ENCODE results near the gene FBXO28. TPM values are rescaled to one million over a fixed set of nuclear protein-coding genes. Genes with fewer than 3 reads are reported as not detected.
"Not testable (repeated sequence)": the region's sequence is repeated elsewhere in the genome, so short reads cannot be mapped to it uniquely, and the experiment has no call there.

FBXO28 gene
- total RNA-seq, 1 donor from 2014 or later: 52.1 TPM

- Mint-ChIP-seq H3K36me3 (peaks cover 1% of the 10 kb centered on the region), H3K4me1 (peaks cover 23% of the 10 kb centered on the region), H3K4me3 (peak overlapping the region; percentile 59), H3K27me3 (ENCODE audit: insufficient read depth, low read depth) (peaks cover 3% of the 10 kb centered on the region), H3K9me3 (no peaks in the 10 kb centered on the region), H3K27ac (peak overlapping the region; percentile 96)
- Histone ChIP-seq H3K27ac (peak overlapping the region; percentile 23), H3K79me2 (ENCODE audit: low read depth) (no peaks in the 10 kb centered on the region), H2AFZ (replicated peaks) (peak overlapping the region; percentile 89), H3K4me3 (no peak overlapping the region), H3K9ac (no peak overlapping the region), H3F3A (ENCODE audit: low read depth) (peaks cover 19% of the 10 kb centered on the region), H3K36me3 (no peaks in the 10 kb centered on the region), H3K9me3 (ENCODE audit: low read depth) (no peaks in the 10 kb centered on the region), H3K27me3 (no peaks in the 10 kb centered on the region), H3K4me1 (peaks cover 16% of the 10 kb centered on the region), H4K20me1 (ENCODE audit: low read depth) (no peaks in the 10 kb centered on the region), H3K4me2 (peak overlapping the region; percentile 45)
- peak; percentile 35 for DNase-seq (ENCODE audit: low spot score)
- TF ChIP-seq EZH2phosphoT487 (IDR thresholded peaks at IDR 0.05): no peak
- TF ChIP-seq CTCF (IDR thresholded peaks at IDR 0.05): no peak
- no peak for TF ChIP-seq EZH2 (IDR thresholded peaks at IDR 0.05)
Observed at GRCh38 chr1:224203243-224204016, 89.5 kb downstream of the FBXO28 start.

- Histone ChIP-seq H2AFZ (replicated peaks) (no peak overlapping the region), H4K20me1 (ENCODE audit: low read depth) (no peaks in the 10 kb centered on the region), H3K36me3 (no peaks in the 10 kb centered on the region), H3K4me2 (no peak overlapping the region), H3K27ac (no peak overlapping the region), H3K4me1 (peaks cover 16% of the 10 kb centered on the region), H3K9me3 (ENCODE audit: low read depth) (no peaks in the 10 kb centered on the region), H3K79me2 (ENCODE audit: low read depth) (no peaks in the 10 kb centered on the region), H3K27me3 (no peaks in the 10 kb centered on the region), H3K4me3 (no peak overlapping the region), H3F3A (ENCODE audit: low read depth) (peaks cover 11% of the 10 kb centered on the region), H3K9ac (no peak overlapping the region)
- DNase-seq (ENCODE audit: low spot score): no peak
- Mint-ChIP-seq H3K27ac (no peak overlapping the region), H3K9me3 (no peaks in the 10 kb centered on the region), H3K27me3 (ENCODE audit: insufficient read depth, low read depth) (no peaks in the 10 kb centered on the region), H3K4me1 (peaks cover 16% of the 10 kb centered on the region), H3K4me3 (no peak overlapping the region), H3K36me3 (peaks cover 1% of the 10 kb centered on the region)
- TF ChIP-seq EZH2 (IDR thresholded peaks at IDR 0.05): no peak
- no peak for TF ChIP-seq CTCF (IDR thresholded peaks at IDR 0.05)
- no peak for TF ChIP-seq EZH2phosphoT487 (IDR thresholded peaks at IDR 0.05)
Observed at GRCh38 chr1:224205438-224205840, 91.5 kb downstream of the FBXO28 start.

- H3K4me1 ChIP-seq: peaks cover 16% of the 10 kb centered on the region
- not testable (repeated sequence) for H3K27me3 ChIP-seq; H3K36me3 ChIP-seq; H3K4me2 ChIP-seq; DNase-seq (ENCODE audit: low spot score); H3K4me3 Mint-ChIP-seq; H3K79me2 ChIP-seq (ENCODE audit: low read depth); H4K20me1 ChIP-seq (ENCODE audit: low read depth); H3K27me3 Mint-ChIP-seq (ENCODE audit: insufficient read depth, low read depth); H3K4me3 ChIP-seq; H3K27ac ChIP-seq; H3K9ac ChIP-seq; H2AFZ ChIP-seq (replicated peaks); H3K9me3 ChIP-seq (ENCODE audit: low read depth); H3K9me3 Mint-ChIP-seq; H3K27ac Mint-ChIP-seq; H3K36me3 Mint-ChIP-seq
- H3K4me1 Mint-ChIP-seq: peaks cover 16% of the 10 kb centered on the region
- H3F3A ChIP-seq (ENCODE audit: low read depth): peaks cover 11% of the 10 kb centered on the region
Observed at GRCh38 chr1:224205931-224206538, 92.1 kb downstream of the FBXO28 start.
